IPS-20b (cell line): ENCODE data around the gene GNA12.
"Not testable (repeated sequence)": the region's sequence is repeated elsewhere in the genome, so short reads cannot be mapped to it uniquely, and the experiment has no call there.

Experiments used
- H3K27ac ChIP-seq: one replicate; pipeline ENCODE4 v1.5.1; 2013; ENCODE audit warnings: low read length
- H3K27me3 ChIP-seq: 2 replicates; pipeline ENCODE4 v1.6.1; 2013; ENCODE audit warnings: mild to moderate bottlenecking, low read length, inconsistent platforms; ENCODE audit not compliant: insufficient read depth
- H3K36me3 ChIP-seq: 2 replicates; pipeline ENCODE4 v1.6.1; 2013; ENCODE audit warnings: low read depth, mild to moderate bottlenecking, inconsistent platforms, low read length, moderate library complexity; ENCODE audit not compliant: insufficient read depth
- H3K4me1 ChIP-seq: 2 replicates; pipeline ENCODE4 v1.6.1; 2013; ENCODE audit warnings: mild to moderate bottlenecking, control low read depth, inconsistent platforms, low read length, moderate library complexity; ENCODE audit not compliant: insufficient read depth
- H3K4me3 ChIP-seq: 2 replicates; pipeline ENCODE4 v1.5.1; 2013; ENCODE audit warnings: mild to moderate bottlenecking, low read length, inconsistent platforms
- H3K9ac ChIP-seq: 2 replicates; pipeline ENCODE4 v1.6.1; 2013; ENCODE audit warnings: low read depth, mild to moderate bottlenecking, inconsistent platforms, low read length, moderate library complexity
- H3K9me3 ChIP-seq: 2 replicates; pipeline ENCODE4 v1.6.1; 2013; ENCODE audit warnings: mild to moderate bottlenecking, low read depth, low read length, inconsistent platforms; ENCODE audit not compliant: insufficient read depth

GNA12 gene

DNA sequence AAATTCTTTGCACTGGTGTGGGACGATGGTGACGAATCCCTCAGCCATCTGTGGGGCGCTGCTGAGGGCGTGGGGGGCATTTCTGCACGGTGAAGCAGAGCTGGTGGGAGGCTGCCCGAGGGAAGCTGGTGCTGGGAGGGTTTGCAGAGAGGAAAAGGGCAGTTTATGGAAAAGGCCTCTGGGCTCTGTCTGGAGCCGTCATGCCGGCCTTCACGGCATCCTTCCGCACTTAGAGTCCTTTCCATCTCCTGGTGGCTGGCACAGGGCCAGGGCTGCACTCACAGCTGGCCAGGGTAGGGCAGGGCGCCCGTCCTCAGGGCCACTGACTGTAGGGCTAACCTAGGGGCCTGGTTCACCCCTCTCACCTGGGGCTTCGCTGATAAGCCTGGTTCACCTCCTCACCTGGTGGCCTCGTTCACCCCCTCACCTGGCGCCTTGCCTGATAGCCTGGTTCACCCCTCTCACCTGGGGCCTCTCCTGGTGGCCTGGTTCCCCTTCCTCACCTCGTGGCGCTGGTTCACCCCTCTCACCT, 156.7 kb downstream of the GNA12 start:
- H3K36me3 ChIP-seq, result no peaks in the 10 kb centered on the region
- no peaks in the 10 kb centered on the region for H3K4me1 ChIP-seq
- H3K4me3 ChIP-seq, result peak overlapping the region; percentile 43; the same call in 1 of the 2 replicates
- H3K9ac ChIP-seq, result no peak overlapping the region
- no peak overlapping the region for H3K27ac ChIP-seq
- peaks cover 52% of the 10 kb centered on the region for H3K27me3 ChIP-seq
- H3K9me3 ChIP-seq, result no peaks in the 10 kb centered on the region

- H3K27ac ChIP-seq, result no peak overlapping the region
- peaks cover 52% of the 10 kb centered on the region for H3K27me3 ChIP-seq
- H3K4me3 ChIP-seq, result no peak overlapping the region
- no peak overlapping the region for H3K9ac ChIP-seq
- no peaks in the 10 kb centered on the region for H3K9me3 ChIP-seq
- no peaks in the 10 kb centered on the region for H3K36me3 ChIP-seq
- H3K4me1 ChIP-seq, result no peaks in the 10 kb centered on the region
Observed at GRCh38 chr7:2686101-2686500, 158.0 kb downstream of the GNA12 start.

DNA sequence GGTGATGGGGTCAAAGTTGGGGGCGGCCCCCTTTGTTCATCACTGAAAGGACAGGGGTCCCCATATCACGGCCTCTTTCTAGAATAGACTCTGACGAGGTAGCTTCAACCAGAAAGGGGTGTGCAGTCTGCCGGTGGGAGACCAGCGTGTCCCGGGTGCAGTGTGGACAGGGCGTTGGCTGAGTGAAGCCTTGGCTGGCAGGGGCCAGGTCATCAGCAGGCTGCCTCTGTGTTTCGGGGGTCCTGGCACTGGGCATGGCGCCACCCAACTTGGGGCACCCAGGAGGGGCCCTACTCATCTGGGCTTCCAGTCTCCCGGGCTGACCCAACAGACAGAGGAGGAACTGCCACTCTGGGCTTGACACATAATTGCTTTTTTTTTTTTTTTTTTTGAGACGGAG, 159.6 kb downstream of the GNA12 start:
- Histone ChIP-seq H3K9me3 (no peaks in the 10 kb centered on the region), H3K27me3 (peaks cover 38% of the 10 kb centered on the region), H3K4me3 (no peak overlapping the region), H3K4me1 (no peaks in the 10 kb centered on the region), H3K27ac (no peak overlapping the region), H3K9ac (no peak overlapping the region), H3K36me3 (no peaks in the 10 kb centered on the region)

DNA sequence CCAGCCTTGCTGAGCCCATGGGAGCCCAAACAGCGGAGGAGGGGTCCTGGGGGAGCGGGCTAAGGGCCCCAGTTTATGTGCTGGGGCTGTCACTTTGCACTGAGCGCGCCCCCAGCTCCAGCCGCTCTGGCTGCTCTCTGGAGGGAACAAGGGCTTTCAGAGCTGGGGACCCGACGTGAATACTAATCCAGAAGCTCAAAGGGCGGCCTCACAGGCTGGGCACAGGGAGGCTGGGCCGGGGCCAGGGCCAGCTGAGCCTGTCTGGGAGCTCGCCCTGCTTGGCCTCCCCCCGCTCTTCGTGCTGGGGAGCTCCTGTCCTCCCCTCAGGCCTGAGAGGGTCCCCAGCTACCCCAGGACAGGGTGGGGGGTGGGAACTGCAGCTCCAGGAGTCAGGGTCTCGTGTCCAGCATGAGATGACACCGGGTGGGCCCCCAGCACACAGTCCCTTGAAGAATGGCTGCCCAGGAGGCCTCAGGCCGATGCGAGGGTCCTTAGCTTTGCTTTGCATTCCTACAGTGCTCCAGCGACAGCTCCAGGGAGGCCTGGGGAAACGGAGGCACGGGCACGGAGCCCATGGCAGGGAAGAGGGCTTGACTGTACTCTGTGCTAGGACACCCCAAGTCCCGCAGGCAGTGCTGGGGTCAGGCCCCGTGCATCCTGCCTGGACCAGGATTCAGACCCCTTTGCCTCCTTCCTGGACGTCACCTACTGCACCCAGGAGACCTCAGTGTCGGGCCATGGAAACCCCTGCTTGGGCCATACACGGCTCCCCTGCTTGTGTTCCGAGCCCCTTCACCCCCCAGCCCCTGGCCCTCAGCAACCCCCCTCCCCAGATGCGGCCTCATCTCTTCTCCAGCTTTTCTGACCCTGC, 161.9 kb downstream of the GNA12 start:
- Histone ChIP-seq H3K27ac (no peak overlapping the region), H3K9me3 (no peaks in the 10 kb centered on the region), H3K9ac (no peak overlapping the region), H3K36me3 (no peaks in the 10 kb centered on the region), H3K4me1 (no peaks in the 10 kb centered on the region), H3K27me3 (peaks cover 14% of the 10 kb centered on the region), H3K4me3 (no peak overlapping the region)

- H3K36me3 ChIP-seq, result no peaks in the 10 kb centered on the region
- no peaks in the 10 kb centered on the region for H3K9me3 ChIP-seq
- no peaks in the 10 kb centered on the region for H3K4me1 ChIP-seq
- H3K27ac ChIP-seq, result no peak overlapping the region
- peaks cover 2% of the 10 kb centered on the region for H3K27me3 ChIP-seq
- H3K4me3 ChIP-seq, result no peak overlapping the region
- H3K9ac ChIP-seq, result no peak overlapping the region
Observed at GRCh38 chr7:2680792-2681490, 163.2 kb downstream of the GNA12 start.

DNA sequence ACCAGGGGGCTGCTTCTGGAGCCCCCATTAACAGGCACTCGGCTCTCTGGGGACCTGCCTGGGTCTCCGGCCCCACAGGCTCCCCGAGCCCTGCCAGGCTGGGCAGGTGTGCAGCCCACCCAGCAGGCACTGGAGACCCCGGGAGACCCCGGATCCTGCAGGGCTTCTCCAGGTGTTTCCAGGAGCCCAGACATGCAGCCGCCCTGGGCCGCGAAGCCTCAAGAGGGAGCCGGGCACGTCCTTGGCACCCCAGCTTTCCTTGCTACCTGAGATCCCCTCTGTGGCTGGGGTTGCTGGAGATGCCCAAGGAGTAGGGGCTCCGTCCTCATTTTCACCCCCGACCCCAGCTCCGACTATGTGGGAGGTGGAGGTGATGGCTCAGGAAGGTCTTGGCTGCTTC, 163.9 kb downstream of the GNA12 start:
- Histone ChIP-seq H3K27ac (no peak overlapping the region), H3K4me3 (no peak overlapping the region), H3K27me3 (no peaks in the 10 kb centered on the region), H3K9ac (no peak overlapping the region), H3K9me3 (no peaks in the 10 kb centered on the region), H3K36me3 (no peaks in the 10 kb centered on the region), H3K4me1 (no peaks in the 10 kb centered on the region)

GRCh38 chr7:2679135-2680127, 164.7 kb downstream of the GNA12 start:
- not testable (repeated sequence) for H3K9ac ChIP-seq, H3K9me3 ChIP-seq, H3K4me1 ChIP-seq, H3K27me3 ChIP-seq, H3K27ac ChIP-seq, H3K36me3 ChIP-seq, H3K4me3 ChIP-seq

- not testable (repeated sequence) for H3K9me3 ChIP-seq, H3K9ac ChIP-seq, H3K4me3 ChIP-seq, H3K27me3 ChIP-seq, H3K4me1 ChIP-seq, H3K36me3 ChIP-seq, H3K27ac ChIP-seq
Observed at GRCh38 chr7:2678454-2678853, 165.7 kb downstream of the GNA12 start.
